GM19452 (cell line): Measurements from ENCODE around the gene KCNAB3.
"Not testable (repeated sequence)": the region's sequence is repeated elsewhere in the genome, so short reads cannot be mapped to it uniquely, and the experiment has no call there.

ENCODE experiments used
- ATAC-seq: cut with Tn5 transposase; IDR thresholded peaks from one replicate; pipeline ENCODE4 v1.9.1; 2021; ENCODE audit not compliant: unreplicated experiment

Gene KCNAB3

DNA sequence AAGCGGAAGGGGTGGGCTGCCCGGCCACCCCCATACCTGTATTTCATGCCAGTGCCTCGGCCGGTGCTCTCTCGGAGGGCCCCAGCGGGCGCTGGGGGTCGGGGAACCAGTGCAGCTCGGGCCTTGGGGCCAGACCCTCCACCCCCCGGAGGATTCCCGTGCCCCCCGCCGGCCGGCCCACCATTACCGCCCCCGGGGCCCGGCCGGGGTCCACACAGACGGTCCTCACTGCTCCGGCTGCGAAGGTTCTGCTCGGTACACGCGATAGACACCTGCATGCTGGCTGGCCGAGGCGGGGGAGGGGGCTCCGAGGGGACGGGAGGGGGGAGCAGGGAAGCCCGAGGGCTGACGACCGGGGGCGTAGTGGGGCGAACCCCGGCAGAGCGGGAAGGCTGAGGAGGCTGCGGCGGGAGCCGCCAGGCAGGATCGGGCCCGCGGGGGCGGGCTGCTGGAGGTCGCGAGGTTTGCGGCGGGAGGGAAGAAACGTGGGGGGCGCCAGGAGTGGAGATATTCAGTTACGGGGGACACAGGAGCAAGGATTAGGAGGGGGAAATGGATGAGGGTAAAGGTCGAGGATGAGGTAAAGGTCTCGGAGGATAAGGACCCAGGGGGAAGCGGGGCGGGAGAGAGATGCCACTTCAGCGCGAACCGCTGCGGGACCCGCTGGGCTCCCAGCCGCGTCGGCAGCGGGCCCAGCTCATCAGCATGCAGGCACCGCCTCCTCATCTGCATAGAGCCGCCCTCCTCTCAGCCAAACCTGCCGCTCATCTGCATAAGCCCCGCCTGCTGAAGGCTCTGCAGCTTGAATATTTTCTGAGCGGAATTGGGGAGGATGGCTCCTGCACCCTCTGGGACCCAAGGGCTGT lies at the start of gene KCNAB3:
KCNAB3 (minus strand) TSS at position 699 of the 866 bp plus-strand sequence; CDS start at position 278, 421 bp downstream.
- no peak for ATAC-seq

DNA sequence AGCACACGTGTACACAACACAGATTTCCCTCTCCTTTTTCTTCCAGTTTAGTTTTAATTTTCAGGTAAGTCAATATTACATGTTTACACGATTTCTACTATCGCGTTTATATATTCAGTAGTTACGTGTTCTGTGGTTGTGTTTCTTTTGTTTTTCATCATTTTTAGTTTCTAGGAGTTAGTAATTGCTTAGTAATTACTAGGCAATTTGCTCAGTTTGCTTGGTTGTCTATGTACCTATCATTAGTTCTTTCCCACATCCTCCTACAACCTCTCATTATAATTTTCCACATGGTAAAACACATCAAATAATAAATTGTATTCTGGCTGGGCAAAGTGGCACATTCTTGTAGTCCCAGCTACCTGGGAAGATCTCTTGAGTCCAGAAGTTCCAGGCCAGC lies 48.1 kb upstream of the KCNAB3 start:
- no peak for ATAC-seq

DNA sequence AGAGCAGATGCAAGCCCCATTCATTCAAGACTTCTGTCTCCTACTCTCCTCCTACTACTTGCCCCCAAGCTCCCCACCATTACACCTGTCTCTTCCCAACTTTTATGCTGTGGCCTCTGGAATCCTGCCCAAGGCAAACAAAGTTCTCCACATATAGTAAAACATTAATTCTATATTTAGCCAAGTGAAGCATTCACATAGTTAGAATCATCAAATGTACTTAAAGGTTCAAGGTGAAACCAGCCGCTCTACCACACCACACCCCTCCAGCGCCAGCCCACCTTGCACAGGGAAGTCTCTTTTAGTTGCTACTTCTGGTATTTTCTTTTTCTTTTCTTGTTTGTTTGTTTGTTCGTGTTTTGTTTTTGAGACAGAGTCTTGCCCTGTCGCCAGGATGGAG lies 47.4 kb upstream of the KCNAB3 start:
- no peak for ATAC-seq

DNA sequence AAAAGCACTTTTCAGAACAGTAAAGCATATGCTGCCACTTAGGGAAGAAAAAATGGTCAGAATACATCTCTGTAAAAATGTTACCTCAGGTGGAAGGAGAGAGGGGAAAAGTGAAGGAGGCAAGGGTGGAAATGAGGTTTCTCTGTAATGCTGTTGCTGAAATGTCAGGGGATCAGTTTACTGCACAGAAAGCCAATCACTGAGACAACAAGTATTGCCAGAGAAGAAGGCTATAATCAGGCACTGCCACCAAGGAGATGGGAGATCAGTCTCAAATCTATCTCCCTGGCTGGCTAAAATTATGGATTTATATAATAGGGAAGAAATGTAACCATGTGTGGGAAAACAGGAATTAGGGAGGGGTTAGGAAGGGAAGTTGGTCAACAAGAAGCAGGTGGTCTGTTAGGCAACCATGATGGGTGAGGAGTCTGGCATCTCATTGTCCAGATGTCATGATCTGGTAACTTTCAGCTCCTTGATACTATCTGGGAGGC lies 45.0 kb upstream of the KCNAB3 start:
- no peak for ATAC-seq

DNA sequence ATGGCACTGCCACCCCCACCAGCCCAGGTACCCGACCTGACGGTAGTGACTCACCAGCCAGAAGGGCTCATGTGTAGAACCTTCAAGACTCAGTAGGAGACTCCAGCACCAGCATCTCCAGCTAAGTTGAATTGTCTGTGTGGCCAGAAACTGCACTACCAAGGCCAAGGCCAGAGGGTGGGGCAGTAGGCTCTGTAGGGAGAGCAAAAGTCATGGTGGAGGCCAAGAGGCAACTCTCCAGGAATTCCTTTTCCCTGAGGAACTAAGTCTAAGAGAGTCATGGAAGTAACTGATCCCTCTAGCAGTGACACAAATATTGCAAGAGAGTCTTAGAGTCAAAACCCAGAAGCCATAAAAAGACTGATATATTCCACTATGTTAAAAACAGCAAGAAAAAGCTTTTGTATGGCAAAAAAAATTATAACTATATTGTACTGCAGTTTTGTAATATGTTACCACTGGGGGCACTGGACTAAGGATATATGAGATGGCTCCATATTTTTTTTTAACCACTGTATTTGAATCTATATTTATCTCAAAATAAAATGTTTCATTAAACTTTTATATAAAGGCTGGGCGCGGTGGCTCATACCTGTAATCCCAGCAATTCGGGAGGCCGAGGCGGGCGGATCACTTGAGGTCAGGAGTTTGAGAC lies 42.6 kb upstream of the KCNAB3 start:
- ATAC-seq, result no peak

DNA sequence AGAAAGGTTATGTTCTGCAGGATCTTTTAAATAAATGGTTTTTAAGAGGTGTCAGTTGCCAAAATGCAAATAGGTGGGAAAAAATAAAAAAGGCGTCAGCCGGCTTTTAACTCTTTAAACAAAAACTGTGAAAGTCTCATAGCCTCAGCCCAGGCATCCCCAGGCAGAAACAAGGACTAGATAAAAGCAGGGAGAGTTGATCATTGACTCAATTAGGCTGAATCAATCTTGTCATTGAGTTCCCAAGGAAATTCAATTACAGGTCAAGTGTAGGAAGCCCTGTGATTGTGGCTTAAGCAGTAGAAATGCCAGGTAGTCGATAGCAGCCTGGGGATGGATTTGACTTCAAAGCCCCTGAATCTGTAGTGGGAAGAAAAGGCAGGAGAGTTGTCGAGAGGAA lies 42.0 kb upstream of the KCNAB3 start:
- no peak for ATAC-seq

DNA sequence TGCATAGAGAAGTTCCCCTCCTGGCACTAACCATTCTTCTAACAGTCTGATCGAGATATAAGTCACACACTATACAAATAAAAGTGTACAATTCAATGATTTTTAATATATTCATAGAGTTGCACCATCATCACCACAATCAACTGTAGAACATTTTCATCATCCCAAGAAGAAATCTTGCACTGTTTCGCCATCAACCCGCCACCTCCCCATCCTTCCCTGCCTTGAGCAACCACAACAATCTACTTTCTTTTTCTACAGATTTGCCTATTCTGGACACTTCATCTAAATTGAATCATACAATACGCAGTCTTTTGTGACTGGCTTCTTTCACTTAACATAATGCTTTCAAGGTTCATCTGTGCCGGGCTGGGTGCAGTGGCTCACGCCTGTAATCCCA lies 39.8 kb upstream of the KCNAB3 start:
- ATAC-seq, result no peak

DNA sequence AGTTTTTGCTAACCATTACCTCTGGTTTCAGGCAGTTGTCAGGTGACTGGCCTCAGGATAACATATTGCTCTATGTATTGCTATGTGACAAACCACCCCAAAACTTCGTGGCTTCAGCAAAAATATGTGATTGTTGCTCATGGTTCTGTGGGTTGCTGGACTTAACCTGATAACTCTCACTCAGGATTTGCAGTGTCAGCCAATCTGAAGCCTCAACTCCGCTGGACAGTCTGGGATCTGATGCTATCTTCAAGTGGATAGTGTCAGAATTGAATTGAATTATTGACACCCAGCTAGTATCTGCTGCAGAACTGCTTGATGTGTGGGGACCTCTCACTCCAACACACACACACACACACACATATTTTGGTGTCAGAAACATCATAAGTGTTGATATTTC lies 38.1 kb upstream of the KCNAB3 start:
- ATAC-seq, result no peak

DNA sequence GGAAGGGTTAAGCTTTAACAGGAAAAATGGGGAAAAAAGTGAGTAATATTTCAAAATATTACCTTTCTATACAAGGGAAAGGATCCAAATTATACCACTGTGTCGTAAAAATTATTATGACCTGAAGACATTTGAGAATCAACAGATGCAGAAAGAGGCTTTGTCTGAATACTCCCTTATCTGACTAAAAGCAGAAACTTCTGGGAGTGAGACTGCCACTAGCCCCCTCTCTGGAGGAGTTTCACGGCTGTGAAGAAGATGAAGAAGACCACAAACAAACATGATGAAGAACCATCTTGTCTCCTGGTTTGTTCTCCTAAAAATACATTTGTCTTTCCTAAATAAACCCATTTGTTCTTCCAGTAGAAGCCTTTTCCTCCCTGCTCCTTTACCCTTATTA lies 31.8 kb upstream of the KCNAB3 start:
- no peak for ATAC-seq

DNA sequence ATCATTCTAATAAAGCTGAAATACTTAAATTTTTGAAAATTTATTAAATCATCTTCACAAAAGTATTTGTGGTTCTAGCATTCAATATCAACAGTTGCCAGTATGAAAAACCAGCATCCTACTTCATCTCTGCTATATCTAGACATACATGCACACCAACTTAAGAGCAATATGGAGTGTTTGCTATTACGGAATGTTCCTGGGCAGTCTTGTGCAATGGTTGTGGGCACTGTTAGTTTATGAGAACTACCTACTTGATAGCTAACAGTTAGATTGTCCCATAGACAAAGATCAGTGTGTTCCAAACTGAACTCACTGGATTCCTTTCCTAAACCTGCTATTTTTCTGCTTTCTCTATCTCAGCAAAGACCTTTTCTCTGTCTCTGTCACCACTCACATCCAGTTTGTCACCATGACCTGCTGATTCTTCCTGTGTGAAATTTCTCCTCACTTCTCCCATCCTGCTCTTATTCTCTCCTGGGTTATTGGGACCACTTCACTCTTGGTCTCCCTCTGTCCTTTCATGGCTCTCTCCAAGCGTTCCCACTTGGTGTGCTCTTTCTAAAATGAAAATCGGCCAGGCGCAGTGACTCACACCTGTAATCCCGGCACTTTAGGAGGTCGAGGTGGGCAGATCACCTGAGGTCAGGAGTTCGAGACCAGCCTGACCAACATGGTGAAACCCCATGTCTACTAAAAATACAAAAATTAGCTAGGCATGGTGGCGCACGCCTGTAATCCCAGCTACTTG lies 30.0 kb upstream of the KCNAB3 start:
- ATAC-seq, result no peak

DNA sequence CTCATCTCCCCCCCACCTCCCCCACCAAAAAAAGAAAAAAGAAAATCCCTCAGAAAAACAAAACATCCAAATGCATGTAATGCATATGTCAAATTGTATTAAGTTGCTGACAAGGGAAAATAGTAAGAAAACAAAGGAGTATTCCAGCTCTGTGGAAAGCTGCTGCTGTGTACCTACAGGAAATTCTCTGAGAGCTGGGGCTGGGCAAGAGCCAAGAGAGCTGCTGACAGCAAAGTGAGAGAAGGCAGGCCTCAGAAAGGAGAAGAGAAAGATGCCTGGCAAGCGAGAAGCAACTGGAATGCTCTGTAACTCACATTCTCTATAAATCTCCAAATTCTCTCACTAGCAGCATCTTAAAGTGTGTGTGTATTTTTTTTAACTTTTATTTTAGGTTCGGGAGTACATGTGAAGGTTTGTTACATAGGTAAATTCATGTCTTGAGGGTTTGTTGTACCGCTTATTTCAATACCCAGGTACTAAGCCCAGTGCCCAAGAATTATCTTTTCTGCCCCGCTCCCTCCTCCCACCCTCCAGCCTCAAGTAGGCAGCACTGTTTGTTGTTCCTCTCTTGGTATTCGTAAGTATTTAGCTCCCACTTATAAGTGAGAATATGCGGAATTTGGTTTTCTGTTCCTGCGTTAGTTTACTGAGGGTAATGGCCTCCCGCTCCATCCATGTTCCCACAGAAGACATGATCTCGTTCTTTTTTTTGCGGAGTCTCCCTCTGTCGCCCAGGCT lies 26.7 kb upstream of the KCNAB3 start:
- no peak for ATAC-seq

DNA sequence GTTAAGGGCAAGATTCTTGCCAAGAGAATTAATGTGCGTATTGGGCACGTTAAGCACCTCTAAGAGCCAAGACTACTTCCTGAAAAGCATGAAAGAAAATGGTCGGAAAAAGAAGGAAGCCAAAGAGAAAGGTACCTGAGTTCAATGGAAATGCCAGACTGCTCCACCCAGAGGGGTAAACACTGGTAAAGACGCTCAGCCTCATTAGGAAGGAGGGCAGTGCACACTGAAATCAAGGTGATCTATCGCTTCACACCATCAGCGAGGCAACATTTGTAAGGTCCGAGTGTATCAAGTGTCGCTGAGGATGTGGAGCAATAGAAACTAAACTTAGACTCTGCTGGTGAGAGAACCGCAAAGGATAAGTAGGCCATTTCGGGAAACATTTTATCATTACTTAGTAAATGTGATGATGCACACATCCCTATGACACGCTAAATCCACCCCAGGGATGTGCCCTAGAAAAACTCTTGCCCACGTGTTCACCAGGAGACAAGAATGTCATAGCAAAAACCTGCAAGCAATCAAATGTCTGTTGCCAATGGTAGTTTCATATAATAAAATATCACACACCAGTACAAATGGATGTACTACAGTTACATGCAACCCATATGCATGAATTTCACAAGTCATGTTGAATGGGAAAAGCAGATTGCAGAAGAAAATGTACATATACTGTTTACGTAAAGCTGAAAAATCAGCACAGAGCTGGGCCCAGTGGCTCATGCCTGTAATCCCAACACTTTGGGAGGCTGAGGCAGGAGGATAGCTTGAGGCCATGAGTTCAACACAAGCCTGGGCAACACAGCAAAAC lies 26.0 kb upstream of the KCNAB3 start:
- ATAC-seq, result no peak

DNA sequence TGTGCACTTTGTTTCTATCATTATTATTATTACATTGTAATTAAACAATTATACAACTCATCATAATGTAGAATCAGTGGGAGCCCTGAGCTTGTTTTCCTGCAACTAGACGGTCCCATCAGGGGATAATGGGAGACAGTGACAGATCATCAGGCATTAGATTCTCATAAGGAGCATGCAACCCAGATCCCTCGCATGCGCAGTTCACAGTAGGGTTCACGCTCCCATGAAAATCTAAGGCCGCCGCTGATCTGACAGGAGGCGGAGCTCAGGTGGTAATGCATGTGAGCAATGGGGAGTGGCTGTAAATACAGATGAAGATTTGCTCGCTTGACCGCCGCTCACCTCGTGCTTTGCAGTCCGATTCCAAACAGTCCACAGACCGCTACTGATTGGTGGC lies 23.6 kb upstream of the KCNAB3 start:
- not testable (repeated sequence) for ATAC-seq

DNA sequence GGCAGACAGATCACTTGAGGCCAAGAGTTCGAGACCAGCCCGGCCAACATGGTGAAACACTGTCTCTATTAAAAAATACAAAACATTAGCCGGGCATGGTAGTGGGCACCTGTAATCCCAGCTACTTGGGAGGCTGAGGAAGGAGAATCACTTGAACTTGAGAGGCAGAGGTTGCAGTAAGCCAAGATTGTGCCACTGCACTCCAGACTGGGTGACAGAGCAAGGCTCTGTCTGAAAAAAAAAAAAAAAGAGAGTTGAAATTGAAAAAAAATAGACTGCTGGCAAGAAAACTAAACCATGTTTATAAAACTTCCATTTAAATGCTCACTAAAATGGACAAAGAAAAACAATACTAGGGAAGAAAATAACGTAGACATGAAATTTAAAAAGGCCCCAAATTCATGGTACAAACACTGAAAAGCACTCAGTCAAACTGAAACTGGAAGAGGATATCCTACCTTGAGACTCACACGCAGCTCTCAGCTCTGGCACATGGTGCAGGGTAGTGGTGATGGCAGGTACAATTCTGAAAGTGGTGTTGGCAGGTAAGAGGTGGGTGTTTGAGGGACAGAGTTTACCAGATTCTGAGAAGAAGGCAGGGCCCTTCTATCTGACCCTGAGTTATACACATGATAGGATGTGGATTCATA lies 21.6 kb upstream of the KCNAB3 start:
- peak; percentile 72 for ATAC-seq

DNA sequence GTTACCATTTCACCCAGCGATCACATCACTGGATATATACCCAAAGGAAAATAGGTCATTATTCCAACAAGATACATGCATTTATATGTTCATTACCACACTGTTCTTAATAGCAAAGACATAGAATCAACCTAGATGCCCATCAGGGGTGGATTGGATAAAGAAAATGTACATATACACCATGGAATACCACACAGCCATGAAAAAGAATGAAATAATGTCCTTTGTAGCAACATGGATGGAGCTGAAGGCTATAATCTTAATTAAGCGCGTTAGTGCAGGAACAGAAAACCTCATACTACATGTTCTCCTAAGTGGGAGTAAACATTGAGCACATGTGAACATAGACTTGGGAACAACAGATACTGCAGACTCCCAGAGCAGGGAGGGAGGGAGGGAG lies 20.9 kb upstream of the KCNAB3 start:
- no peak for ATAC-seq

DNA sequence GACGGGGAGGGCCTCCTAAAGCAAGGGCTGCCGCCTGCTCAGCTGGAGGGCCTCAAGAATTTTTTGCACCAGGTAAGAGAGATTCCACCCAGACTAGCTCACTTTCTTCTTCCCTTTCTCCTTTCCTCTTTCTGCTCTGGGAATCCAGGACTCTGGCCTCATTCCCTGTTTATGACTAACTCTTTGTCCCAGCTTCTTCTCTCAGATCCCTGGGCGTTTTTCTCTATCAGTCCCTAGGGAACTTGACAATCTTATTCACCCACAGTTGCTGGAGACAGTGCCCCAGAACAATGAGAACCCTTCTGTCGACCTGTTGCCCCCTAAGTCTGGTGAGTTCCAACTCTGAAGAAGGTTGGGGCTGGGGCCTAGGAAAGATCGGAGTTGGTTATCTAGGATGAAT lies 18.0 kb upstream of the KCNAB3 start:
- ATAC-seq, result no peak

DNA sequence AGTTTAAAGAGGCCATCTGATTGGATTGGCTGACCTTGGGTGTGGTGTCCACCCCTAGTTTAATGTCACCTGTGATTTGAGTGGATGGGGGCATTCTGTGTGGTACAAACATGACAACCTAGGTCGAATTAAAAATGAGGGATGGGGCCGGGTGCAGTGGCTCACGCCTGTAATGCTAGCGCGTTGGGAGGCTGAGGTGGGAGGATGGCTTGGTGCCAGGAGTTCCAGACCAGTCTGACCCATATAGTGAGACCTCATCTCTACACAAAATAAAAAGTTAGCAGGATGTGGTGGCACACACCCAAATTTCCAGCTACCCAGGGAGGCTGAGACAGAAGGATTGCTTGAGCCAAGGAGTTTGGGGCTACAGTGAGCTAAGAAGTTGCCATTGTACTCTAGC lies 16.8 kb upstream of the KCNAB3 start:
- no peak for ATAC-seq

DNA sequence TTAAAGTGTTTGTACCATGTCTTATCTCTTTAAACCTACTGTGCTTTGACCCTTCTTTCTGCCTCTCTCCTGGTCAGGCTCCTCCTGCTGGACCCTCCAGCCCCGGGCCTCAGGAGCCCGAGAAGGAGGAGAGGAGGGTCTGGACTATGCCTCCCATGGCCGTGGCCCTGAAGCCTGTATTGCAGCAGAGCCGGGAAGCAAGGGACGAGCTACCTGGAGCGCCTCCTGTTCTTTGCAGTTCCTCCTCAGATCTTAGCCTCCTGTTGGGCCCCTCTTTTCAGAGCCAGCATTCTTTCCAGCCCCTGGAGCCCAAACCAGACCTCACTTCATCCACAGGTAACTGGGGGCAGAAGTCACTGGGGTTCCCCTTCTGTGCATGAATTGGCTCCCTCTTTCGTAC lies 16.0 kb upstream of the KCNAB3 start:
- ATAC-seq, result no peak

DNA sequence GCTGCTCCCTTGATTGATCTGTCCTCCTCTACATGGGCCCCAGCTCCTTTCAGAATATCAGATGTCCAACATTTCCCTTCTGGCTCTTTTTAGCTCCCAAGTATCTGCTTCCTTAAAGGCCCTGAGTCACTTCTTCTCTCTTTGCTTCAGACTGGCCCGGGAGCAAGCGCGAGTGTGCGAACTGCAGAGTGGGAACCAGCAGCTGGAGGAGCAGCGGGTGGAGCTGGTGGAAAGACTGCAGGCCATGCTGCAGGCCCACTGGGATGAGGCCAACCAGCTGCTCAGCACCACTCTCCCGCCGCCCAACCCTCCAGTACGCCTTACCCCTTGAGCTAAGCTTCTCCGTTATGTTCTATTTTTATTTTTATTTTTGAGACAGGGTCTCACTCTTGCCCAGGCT lies 14.7 kb upstream of the KCNAB3 start:
- ATAC-seq, result no peak

DNA sequence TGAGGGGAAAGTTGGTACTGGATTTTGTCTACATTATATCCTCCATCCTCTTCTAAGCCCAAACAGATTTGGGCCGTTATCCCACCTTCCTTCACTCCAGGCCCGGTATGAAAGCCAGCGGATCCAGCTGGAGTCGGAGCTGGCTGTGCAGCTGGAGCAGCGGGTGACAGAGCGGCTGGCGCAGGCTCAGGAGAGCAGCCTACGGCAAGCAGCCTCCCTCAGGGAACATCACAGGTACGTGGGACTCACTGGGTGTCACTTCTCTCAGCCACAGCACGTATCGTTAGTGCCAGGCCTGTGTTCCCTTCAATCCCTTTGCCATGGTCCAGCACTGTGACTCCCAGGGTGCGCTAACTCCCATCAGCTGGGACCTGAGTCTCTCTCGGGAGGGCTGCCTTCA lies 13.6 kb upstream of the KCNAB3 start:
- ATAC-seq, result no peak
